ENCODE data around the gene LRRN4. TPM values are rescaled to one million over a fixed set of nuclear protein-coding genes. Genes with fewer than 3 reads are reported as not detected.

Gene LRRN4
- total RNA-seq, 4 donors from 2014 or later = not detected

DNA sequence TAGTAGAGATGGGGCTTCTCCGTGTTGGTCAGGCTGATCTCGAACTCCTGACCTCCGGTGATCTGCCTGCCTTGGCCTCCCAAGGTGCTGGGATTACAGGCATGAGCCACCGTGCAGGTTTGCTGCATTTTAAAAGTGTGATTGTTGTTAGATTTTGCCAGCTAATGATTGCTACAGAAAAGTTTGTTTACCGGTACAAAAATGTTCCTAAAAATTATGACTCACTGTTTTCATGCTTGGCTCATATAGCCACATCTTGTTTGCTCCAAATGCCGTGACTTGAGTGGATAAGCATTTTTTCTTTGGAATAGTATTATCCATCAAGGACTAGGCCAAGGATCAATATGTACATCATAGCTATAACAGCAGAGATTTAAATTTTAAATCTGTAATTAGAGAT lies 24.3 kb downstream of the LRRN4 start:
- H3K36me3 ChIP-seq = peaks cover 0 to 46% (median 0%) of the 10 kb centered on the region in 3 donors
- TF ChIP-seq CTCF (IDR thresholded peaks at IDR 0.05) (no peak), POLR2A (IDR thresholded peaks at IDR 0.05) (no peak)
- no peaks in the 10 kb centered on the region for H3K4me1 ChIP-seq
- no peaks in the 10 kb centered on the region for H3K9me3 ChIP-seq
- no peak for DNase-seq
- no peak overlapping the region for H3K27ac ChIP-seq
- H3K4me3 ChIP-seq = no peak overlapping the region
- no peaks in the 10 kb centered on the region for H3K27me3 ChIP-seq

DNA sequence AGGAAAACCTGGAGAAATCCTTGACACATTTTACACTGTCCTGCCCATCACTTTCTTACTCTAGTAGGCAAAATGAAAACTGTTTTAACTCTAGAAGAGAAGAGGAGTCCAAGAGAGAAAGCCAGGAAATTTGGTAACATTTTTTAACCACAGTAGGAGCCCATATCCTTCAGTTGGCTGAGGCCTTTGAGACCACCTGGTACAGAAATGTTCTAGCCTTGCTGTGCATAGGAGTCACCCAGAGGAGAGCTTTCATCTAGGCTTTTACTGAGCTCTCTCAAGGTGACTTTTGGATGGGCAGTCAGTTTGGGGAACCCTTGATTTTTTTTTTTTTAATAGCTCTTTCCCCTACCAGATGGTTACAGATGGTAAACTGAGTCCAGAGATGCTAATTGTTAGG lies 25.0 kb downstream of the LRRN4 start:
- Histone ChIP-seq H3K36me3 (peaks cover 0 to 47% (median 0%) of the 10 kb centered on the region in 3 donors), H3K4me1 (no peaks in the 10 kb centered on the region), H3K9me3 (no peaks in the 10 kb centered on the region), H3K27ac (no peak overlapping the region), H3K27me3 (no peaks in the 10 kb centered on the region), H3K4me3 (no peak overlapping the region)
- no peak for DNase-seq
- TF ChIP-seq CTCF (IDR thresholded peaks at IDR 0.05) (no peak), POLR2A (IDR thresholded peaks at IDR 0.05) (no peak)

- no peak for TF ChIP-seq POLR2A (IDR thresholded peaks at IDR 0.05)
- TF ChIP-seq CTCF (IDR thresholded peaks at IDR 0.05) = no peak
- Histone ChIP-seq H3K4me1 (no peaks in the 10 kb centered on the region), H3K9me3 (no peaks in the 10 kb centered on the region), H3K27ac (no peak overlapping the region), H3K27me3 (no peaks in the 10 kb centered on the region), H3K36me3 (peaks cover 0 to 39% (median 0%) of the 10 kb centered on the region in 3 donors), H3K4me3 (no peak overlapping the region)
- DNase-seq = no peak
These were observed 27.8 kb downstream of the LRRN4 start for GRCh38 chr20:6026051-6026450.

- Histone ChIP-seq H3K36me3 (peaks cover 0 to 37% (median 0%) of the 10 kb centered on the region in 3 donors), H3K9me3 (no peaks in the 10 kb centered on the region), H3K27ac (no peak overlapping the region), H3K4me3 (no peak overlapping the region), H3K4me1 (no peaks in the 10 kb centered on the region), H3K27me3 (no peaks in the 10 kb centered on the region)
- no peak for DNase-seq
- TF ChIP-seq POLR2A (IDR thresholded peaks at IDR 0.05) = no peak
- TF ChIP-seq CTCF (IDR thresholded peaks at IDR 0.05) = no peak
These were observed 29.1 kb downstream of the LRRN4 start for GRCh38 chr20:6024768-6025167.

GRCh38 chr20:6017880-6018279 lies 36.0 kb downstream of the LRRN4 start:
- Histone ChIP-seq H3K27me3 (no peaks in the 10 kb centered on the region), H3K9me3 (no peaks in the 10 kb centered on the region), H3K4me1 (no peaks in the 10 kb centered on the region), H3K4me3 (no peak overlapping the region), H3K27ac (no peak overlapping the region), H3K36me3 (peaks cover 0 to 29% (median 0%) of the 10 kb centered on the region in 3 donors)
- no peak for DNase-seq
- TF ChIP-seq POLR2A (IDR thresholded peaks at IDR 0.05) (no peak), CTCF (IDR thresholded peaks at IDR 0.05) (no peak)

DNA sequence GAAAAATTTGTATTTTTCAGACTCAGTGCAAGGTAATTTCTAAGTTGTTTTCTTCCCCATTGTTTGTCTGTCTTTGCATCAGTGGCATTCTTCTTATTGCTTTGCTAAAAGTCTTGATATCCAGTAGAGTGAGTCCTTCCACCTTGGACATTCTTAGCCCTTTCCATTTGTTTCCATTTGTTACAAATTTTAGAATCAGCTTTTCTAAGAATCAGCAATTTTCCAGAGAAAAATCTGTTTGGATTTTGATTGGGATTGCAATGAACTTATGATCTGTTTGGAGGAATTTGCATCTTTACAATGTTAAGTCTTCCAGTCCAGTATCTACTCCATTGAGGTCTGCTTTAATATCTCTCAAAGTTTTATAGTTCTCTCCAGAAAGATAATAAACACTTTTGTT lies 36.4 kb downstream of the LRRN4 start:
- Histone ChIP-seq H3K9me3 (no peaks in the 10 kb centered on the region), H3K27me3 (no peaks in the 10 kb centered on the region), H3K36me3 (peaks cover 0 to 32% (median 0%) of the 10 kb centered on the region in 3 donors), H3K27ac (no peak overlapping the region), H3K4me1 (no peaks in the 10 kb centered on the region), H3K4me3 (no peak overlapping the region)
- TF ChIP-seq CTCF (IDR thresholded peaks at IDR 0.05) (no peak), POLR2A (IDR thresholded peaks at IDR 0.05) (no peak)
- no peak for DNase-seq
